ENCODE results near the gene GCC2.
"Not testable (repeated sequence)": the region's sequence is repeated elsewhere in the genome, so short reads cannot be mapped to it uniquely, and the experiment has no call there.

Gene GCC2

GRCh38 chr2:108428286-108429009 is 20.6 kb upstream of the GCC2 start:
- H2AFZ ChIP-seq (ENCODE audit: low read depth, low read length): no peak overlapping the region
- no peak overlapping the region for H3K9ac ChIP-seq (ENCODE audit: low read length)
- H3K18ac ChIP-seq (ENCODE audit: low read depth in 1 of 2, low read length in 2 of 2): no peak overlapping the region
- DNase-seq: no peak
- H3K14ac ChIP-seq (ENCODE audit: low read length in 2 of 2): no peak overlapping the region
- no peak overlapping the region for H2BK120ac ChIP-seq (ENCODE audit: low read depth, low read length)
- no peak overlapping the region for H3K4ac ChIP-seq (ENCODE audit: low read depth in 1 of 2, low read length in 2 of 2)
- H3K36me3 ChIP-seq (ENCODE audit: control insufficient read depth in 1 of 2, insufficient read depth in 2 of 2, low read depth in 1 of 2, low read length in 2 of 2): no peaks in the 10 kb centered on the region
- 95% methylated on average over 2 of the region's 2 CpGs for WGBS
- H3K4me2 ChIP-seq (ENCODE audit: low read length, poor library complexity, severe bottlenecking): no peak overlapping the region
- H3K27ac ChIP-seq (ENCODE audit: low read length, poor library complexity, severe bottlenecking): no peak overlapping the region
- H2BK5ac ChIP-seq (ENCODE audit: low read depth, low read length, poor library complexity, severe bottlenecking): no peak overlapping the region
- H2BK12ac ChIP-seq (ENCODE audit: low read length in 2 of 2): no peak overlapping the region
- no peak overlapping the region for H4K8ac ChIP-seq (ENCODE audit: low read length)
- H3K4me1 ChIP-seq (ENCODE audit: control insufficient read depth, insufficient read depth, low read depth, low read length): no peaks in the 10 kb centered on the region
- H4K91ac ChIP-seq (ENCODE audit: low read length): no peak overlapping the region
- no peak overlapping the region for H3K4me3 ChIP-seq (ENCODE audit: insufficient read depth in 1 of 2, low read depth in 1 of 2, low read length in 2 of 2)
- H3K9me3 ChIP-seq (ENCODE audit: control insufficient read depth, low read length): no peaks in the 10 kb centered on the region
- H2AK5ac ChIP-seq (ENCODE audit: low read length, severe bottlenecking): no peak overlapping the region
- no peaks in the 10 kb centered on the region for H3K79me1 ChIP-seq (replicated peaks; ENCODE audit: low read length, poor library complexity, severe bottlenecking)
- peaks cover 0 to 64% of the 10 kb centered on the region in 2 experiments for H3K27me3 ChIP-seq (ENCODE audit: control insufficient read depth in 1 of 2, insufficient read depth in 1 of 2, low read length in 2 of 2)
- H2BK15ac ChIP-seq (ENCODE audit: low read depth, poor library complexity, severe bottlenecking): no peak overlapping the region
- no peak overlapping the region for H3K23ac ChIP-seq (ENCODE audit: low read length in 2 of 2)

- not testable (repeated sequence) for H3K79me1 ChIP-seq (replicated peaks; ENCODE audit: low read length, poor library complexity, severe bottlenecking); H2BK120ac ChIP-seq (ENCODE audit: low read depth, low read length); H3K9ac ChIP-seq (ENCODE audit: low read length)
These were observed 13.4 kb upstream of the GCC2 start for GRCh38 chr2:108435578-108435977.

GRCh38 chr2:108436976-108437375 is 12.0 kb upstream of the GCC2 start:
- no peak for DNase-seq
- Histone ChIP-seq H3K27ac (ENCODE audit: low read length, poor library complexity, severe bottlenecking) (no peak overlapping the region), H3K23ac (ENCODE audit: low read length in 2 of 2) (no peak overlapping the region), H2AFZ (ENCODE audit: low read depth, low read length) (no peak overlapping the region), H3K14ac (ENCODE audit: low read length in 2 of 2) (no peak overlapping the region), H3K4me3 (ENCODE audit: insufficient read depth in 1 of 2, low read depth in 1 of 2, low read length in 2 of 2) (no peak overlapping the region), H3K18ac (ENCODE audit: low read depth in 1 of 2, low read length in 2 of 2) (no peak overlapping the region), H3K27me3 (ENCODE audit: control insufficient read depth in 1 of 2, insufficient read depth in 1 of 2, low read length in 2 of 2) (peaks cover 0 to 15% of the 10 kb centered on the region in 2 experiments), H2AK5ac (ENCODE audit: low read length, severe bottlenecking) (no peak overlapping the region), H3K9me3 (ENCODE audit: control insufficient read depth, low read length) (peaks cover 4% of the 10 kb centered on the region), H4K8ac (ENCODE audit: low read length) (no peak overlapping the region), H3K79me1 (replicated peaks; ENCODE audit: low read length, poor library complexity, severe bottlenecking) (no peaks in the 10 kb centered on the region), H3K4ac (ENCODE audit: low read depth in 1 of 2, low read length in 2 of 2) (no peak overlapping the region), H4K91ac (ENCODE audit: low read length) (no peak overlapping the region), H2BK12ac (ENCODE audit: low read length in 2 of 2) (no peak overlapping the region), H3K4me1 (ENCODE audit: control insufficient read depth, insufficient read depth, low read depth, low read length) (no peaks in the 10 kb centered on the region), H2BK5ac (ENCODE audit: low read depth, low read length, poor library complexity, severe bottlenecking) (no peak overlapping the region), H2BK15ac (ENCODE audit: low read depth, poor library complexity, severe bottlenecking) (no peak overlapping the region), H3K36me3 (ENCODE audit: control insufficient read depth in 1 of 2, insufficient read depth in 2 of 2, low read depth in 1 of 2, low read length in 2 of 2) (no peaks in the 10 kb centered on the region), H2BK120ac (ENCODE audit: low read depth, low read length) (no peak overlapping the region), H3K9ac (ENCODE audit: low read length) (no peak overlapping the region), H3K4me2 (ENCODE audit: low read length, poor library complexity, severe bottlenecking) (no peak overlapping the region)
- 86% methylated on average over 1 of the region's 1 CpG for WGBS

More at GRCh38 chr2:108435578-108435977, 13.4 kb upstream of the GCC2 start:
- H2AFZ ChIP-seq (ENCODE audit: low read depth, low read length); H3K23ac ChIP-seq (ENCODE audit: low read length in 2 of 2); H3K4ac ChIP-seq (ENCODE audit: low read depth in 1 of 2, low read length in 2 of 2); H2BK12ac ChIP-seq (ENCODE audit: low read length in 2 of 2); H4K8ac ChIP-seq (ENCODE audit: low read length); H3K4me3 ChIP-seq (ENCODE audit: insufficient read depth in 1 of 2, low read depth in 1 of 2, low read length in 2 of 2); H2BK15ac ChIP-seq (ENCODE audit: low read depth, poor library complexity, severe bottlenecking); H3K4me2 ChIP-seq (ENCODE audit: low read length, poor library complexity, severe bottlenecking); H3K14ac ChIP-seq (ENCODE audit: low read length in 2 of 2); H3K4me1 ChIP-seq (ENCODE audit: control insufficient read depth, insufficient read depth, low read depth, low read length); H3K18ac ChIP-seq (ENCODE audit: low read depth in 1 of 2, low read length in 2 of 2); H3K36me3 ChIP-seq (ENCODE audit: control insufficient read depth in 1 of 2, insufficient read depth in 2 of 2, low read depth in 1 of 2, low read length in 2 of 2); H4K91ac ChIP-seq (ENCODE audit: low read length); H2BK5ac ChIP-seq (ENCODE audit: low read depth, low read length, poor library complexity, severe bottlenecking); H3K9me3 ChIP-seq (ENCODE audit: control insufficient read depth, low read length); H2AK5ac ChIP-seq (ENCODE audit: low read length, severe bottlenecking); H3K27ac ChIP-seq (ENCODE audit: low read length, poor library complexity, severe bottlenecking); DNase-seq: not testable (repeated sequence)
- H3K27me3 ChIP-seq (ENCODE audit: control insufficient read depth in 1 of 2, insufficient read depth in 1 of 2, low read length in 2 of 2): peaks cover 0 to 24% of the 10 kb centered on the region in 2 experiments
- WGBS: no CpG with 5 or more reads among the region's 1 CpG

DNA sequence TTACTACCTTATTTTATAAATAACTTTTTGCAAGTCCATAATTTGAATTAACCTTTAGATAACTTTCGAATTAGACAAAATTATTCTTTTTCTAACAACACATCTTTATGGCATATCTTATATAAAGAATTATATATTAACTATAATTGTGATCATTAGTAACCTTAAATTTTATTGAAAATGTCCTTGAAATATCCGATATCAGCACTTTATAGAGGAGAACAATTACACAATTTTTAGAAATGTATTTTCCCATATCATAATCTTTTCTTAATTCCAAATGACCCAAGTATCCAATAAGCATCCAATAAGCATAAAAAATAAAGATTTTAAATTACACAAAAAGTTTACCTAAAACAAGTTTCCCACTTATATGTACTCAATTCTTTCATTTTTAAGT is 7.3 kb upstream of the GCC2 start:
- Histone ChIP-seq H2BK12ac (ENCODE audit: low read length in 2 of 2) (no peak overlapping the region), H3K9me3 (ENCODE audit: control insufficient read depth, low read length) (no peaks in the 10 kb centered on the region), H4K91ac (ENCODE audit: low read length) (no peak overlapping the region), H3K27me3 (ENCODE audit: control insufficient read depth in 1 of 2, insufficient read depth in 1 of 2, low read length in 2 of 2) (peaks cover 0 to 4% of the 10 kb centered on the region in 2 experiments), H3K4ac (ENCODE audit: low read depth in 1 of 2, low read length in 2 of 2) (no peak overlapping the region), H2BK15ac (ENCODE audit: low read depth, poor library complexity, severe bottlenecking) (no peak overlapping the region), H2BK120ac (ENCODE audit: low read depth, low read length) (no peak overlapping the region), H4K8ac (ENCODE audit: low read length) (no peak overlapping the region), H2AFZ (ENCODE audit: low read depth, low read length) (no peak overlapping the region), H3K79me1 (replicated peaks; ENCODE audit: low read length, poor library complexity, severe bottlenecking) (no peaks in the 10 kb centered on the region), H3K9ac (ENCODE audit: low read length) (no peak overlapping the region), H3K4me3 (ENCODE audit: insufficient read depth in 1 of 2, low read depth in 1 of 2, low read length in 2 of 2) (no peak overlapping the region), H3K27ac (ENCODE audit: low read length, poor library complexity, severe bottlenecking) (no peak overlapping the region), H3K23ac (ENCODE audit: low read length in 2 of 2) (no peak overlapping the region), H3K14ac (ENCODE audit: low read length in 2 of 2) (no peak overlapping the region), H3K4me2 (ENCODE audit: low read length, poor library complexity, severe bottlenecking) (no peak overlapping the region), H3K18ac (ENCODE audit: low read depth in 1 of 2, low read length in 2 of 2) (no peak overlapping the region), H3K4me1 (ENCODE audit: control insufficient read depth, insufficient read depth, low read depth, low read length) (no peaks in the 10 kb centered on the region), H2AK5ac (ENCODE audit: low read length, severe bottlenecking) (no peak overlapping the region), H3K36me3 (ENCODE audit: control insufficient read depth in 1 of 2, insufficient read depth in 2 of 2, low read depth in 1 of 2, low read length in 2 of 2) (no peaks in the 10 kb centered on the region), H2BK5ac (ENCODE audit: low read depth, low read length, poor library complexity, severe bottlenecking) (no peak overlapping the region)
- 100% methylated on average over 1 of the region's 2 CpGs for WGBS
- DNase-seq: no peak

Measured in mesenchymal stem cell (in vitro differentiated cells and primary cell).